Gastrocnemius medialis (tissue), 4 donors: ENCODE results near the gene ISLR. TPM values are rescaled to one million over a fixed set of nuclear protein-coding genes. Genes with fewer than 3 reads are reported as not detected.
A peak's percentile ranks its signal among the peaks of the same experiment; 100 is the strongest.

Source experiments
- ATAC-seq, 2 donors: fragments of 150-250 bp; one replicate each; pipeline ENCODE4 v1.9.1; 2016
- DNase-seq, 2 donors: peaks; one replicate each; pipeline ENCODE4 v3.0.0-alpha.2; 2019
- H3K27ac ChIP-seq, 4 donors: fragments of 200-600 bp; sonication (generic); 1 replicate in 1 of 4; 2 replicates in 3 of 4; pipeline ENCODE4 v1.5.1; 2016 to 2018; ENCODE audit warnings: mild to moderate bottlenecking in 2 of 4, moderate library complexity in 1 of 4
- H3K27me3 ChIP-seq, 3 donors: fragments of 200-600 bp; sonication (generic) in 2 of 3; 1 replicate in 1 of 3; 2 replicates in 2 of 3; pipeline versions ENCODE4 v1.5.1 to v1.6.0; 2016 to 2019; ENCODE audit warnings: mild to moderate bottlenecking in 1 of 3, moderate library complexity in 1 of 3
- H3K36me3 ChIP-seq, 2 donors: fragments of 200-600 bp; sonication (generic) in 1 of 2; one replicate each; pipeline ENCODE4 v1.5.1; 2017 to 2018
- H3K4me1 ChIP-seq, 2 donors: fragments of 200-600 bp; sonication (generic) in 1 of 2; one replicate each; pipeline ENCODE4 v1.5.1; 2016 to 2017; ENCODE audit warnings: mild to moderate bottlenecking in 2 of 2
- H3K4me3 ChIP-seq, 4 donors: fragments of 200-600 bp; sonication (generic) in 3 of 4; 1 replicate in 1 of 4; 2 replicates in 3 of 4; pipeline ENCODE4 v1.5.1; 2016 to 2019; ENCODE audit warnings: mild to moderate bottlenecking in 2 of 4
- H3K9me3 ChIP-seq, 3 donors: fragments of 200-600 bp; sonication (generic) in 2 of 3; 1 replicate in 1 of 3; 2 replicates in 2 of 3; pipeline ENCODE4 v1.5.1; 2016 to 2019
- CTCF ChIP-seq, 5 experiments: fragments of 450-650 bp in 3 of 5; fragments of 200-600 bp in 2 of 5; sonication (generic) in 2 of 5; IDR thresholded peaks in 4 of 5; conservative IDR thresholded peaks in 1 of 5; 1 replicate in 4 of 5; 2 replicates in 1 of 5; pipeline ENCODE4 v1.5.1; 2016 to 2019; ENCODE audit warnings: antibody characterized with exemption in 5 of 5, mild to moderate bottlenecking in 3 of 5, moderate library complexity in 3 of 5
- POLR2A ChIP-seq, 2 donors: fragments of 450-650 bp; IDR thresholded peaks; one replicate each; pipeline ENCODE4 v1.6.1; 2017; ENCODE audit warnings: antibody characterized with exemption in 2 of 2, mild to moderate bottlenecking in 2 of 2, moderate library complexity in 2 of 2
- in situ Hi-C, 4 donors: fragments of 200-750 bp; cut with MboI; loops; one replicate each; pipeline versions ENCODE4 v1.15.0 to v1.8.0; 2017; ENCODE audit warnings: low sequenced_read_pairs in 4 of 4
- intact Hi-C: fragments of 100-400 bp; cut with DNase I; formaldehyde crosslinking; loops from one replicate; pipeline ENCODE4 v1.15.1; 2023; ENCODE audit warnings: low total_unique reads
- total RNA-seq, 4 donors: library from RNA; depleted of rRNA; stranded (reverse); fragments of >200 nt; gene quantifications; one replicate each; pipeline versions ENCODE4 v1.1.0 to v1.2.3, GENCODE V29; 2016

ISLR gene
- total RNA-seq, 4 donors from 2014 or later, result 5.9 to 29.4 (median 25.9) TPM

- H3K36me3 ChIP-seq, result no peaks in the 10 kb centered on the region
- no peak overlapping the region for H3K4me3 ChIP-seq
- TF ChIP-seq POLR2A (IDR thresholded peaks at IDR 0.05), result no peak
- TF ChIP-seq CTCF (IDR thresholded peaks at IDR 0.05 in 4 of 5, conservative IDR thresholded peaks at IDR 0.05 in 1 of 5), result no peak
- H3K27ac ChIP-seq, result peak overlapping the region in 3 of 4 donors; percentile 11 to 55 (median 50)
- H3K4me1 ChIP-seq, result peaks cover 9 to 23% of the 10 kb centered on the region in 2 donors
- in situ Hi-C loops (no loop called here), intact Hi-C loops (no loop called here)
- ATAC-seq (no peak), DNase-seq (peak in 1 of 2 donors; percentile 25)
- no peaks in the 10 kb centered on the region for H3K27me3 ChIP-seq
- no peaks in the 10 kb centered on the region for H3K9me3 ChIP-seq
These were observed 6.7 kb downstream of the ISLR start for GRCh38 chr15:74179983-74180880.

GRCh38 chr15:74180881-74181602 is 7.5 kb downstream of the ISLR start:
- in situ Hi-C loops (no loop called here), intact Hi-C loops (no loop called here)
- Histone ChIP-seq H3K4me1 (peaks cover 9 to 23% of the 10 kb centered on the region in 2 donors), H3K9me3 (no peaks in the 10 kb centered on the region), H3K27me3 (no peaks in the 10 kb centered on the region), H3K4me3 (no peak overlapping the region), H3K27ac (no peak overlapping the region), H3K36me3 (no peaks in the 10 kb centered on the region)
- no peak for DNase-seq
- ATAC-seq, result no peak
- TF ChIP-seq POLR2A (IDR thresholded peaks at IDR 0.05), result no peak
- no peak for TF ChIP-seq CTCF (IDR thresholded peaks at IDR 0.05 in 4 of 5, conservative IDR thresholded peaks at IDR 0.05 in 1 of 5)

GRCh38 chr15:74182131-74182530 is 8.6 kb downstream of the ISLR start:
- in situ Hi-C loops, result no loop called here
- no peak for TF ChIP-seq CTCF (IDR thresholded peaks at IDR 0.05 in 4 of 5, conservative IDR thresholded peaks at IDR 0.05 in 1 of 5)
- no peak for TF ChIP-seq POLR2A (IDR thresholded peaks at IDR 0.05)
- Histone ChIP-seq H3K4me1 (peaks cover 6 to 23% of the 10 kb centered on the region in 2 donors), H3K27ac (no peak overlapping the region), H3K4me3 (no peak overlapping the region), H3K27me3 (no peaks in the 10 kb centered on the region), H3K36me3 (no peaks in the 10 kb centered on the region), H3K9me3 (no peaks in the 10 kb centered on the region)
- no peak for DNase-seq
- intact Hi-C loops, result no loop called here
- ATAC-seq, result no peak

- H3K9me3 ChIP-seq, result no peaks in the 10 kb centered on the region
- peaks cover 3 to 6% of the 10 kb centered on the region in 2 donors for H3K4me1 ChIP-seq
- H3K27me3 ChIP-seq, result no peaks in the 10 kb centered on the region
- H3K27ac ChIP-seq, result no peak overlapping the region
- ATAC-seq (no peak), DNase-seq (no peak)
- in situ Hi-C loops, result no loop called here
- H3K36me3 ChIP-seq, result no peaks in the 10 kb centered on the region
- H3K4me3 ChIP-seq, result no peak overlapping the region
- no peak for TF ChIP-seq CTCF (IDR thresholded peaks at IDR 0.05 in 4 of 5, conservative IDR thresholded peaks at IDR 0.05 in 1 of 5)
- no peak for TF ChIP-seq POLR2A (IDR thresholded peaks at IDR 0.05)
- intact Hi-C loops, result no loop called here
These were observed 11.1 kb downstream of the ISLR start for GRCh38 chr15:74184582-74185091.
